HepG2 (cell line): Measurements from ENCODE around the gene SOCS1. TPM values are rescaled to one million over a fixed set of nuclear protein-coding genes. Genes with fewer than 3 reads are reported as not detected.

ENCODE experiments used
- CREB1 ChIP-seq, 2 experiments: fragments of 450-650 bp in 1 of 2; IDR thresholded peaks; 2 replicates each; pipeline ENCODE4 v1.6.1; 2016 to 2017; ENCODE audit warnings: control low read depth in 1 of 2, mild to moderate bottlenecking in 1 of 2, missing compliant biosample characterization in 1 of 2, missing genetic modification characterization in 1 of 2
- FOXK1 ChIP-seq: sonication (generic); formaldehyde crosslinking; IDR thresholded peaks from 2 replicates; pipeline ENCODE4 v1.4.0; 2020; ENCODE audit warnings: low read depth, missing genetic modification reagents, borderline replicate concordance
- GPN1 ChIP-seq: sonication (generic); formaldehyde crosslinking; IDR thresholded peaks from 2 replicates; pipeline ENCODE4 v1.5.1; 2020; ENCODE audit warnings: missing genetic modification reagents, borderline replicate concordance
- KAT8 ChIP-seq: IDR thresholded peaks from 2 replicates; pipeline ENCODE4 v1.6.1; 2016; ENCODE audit warnings: missing genetic modification reagents, missing compliant biosample characterization
- MAFF ChIP-seq: IDR thresholded peaks from 2 replicates; pipeline ENCODE4 v1.6.1; 2011; ENCODE audit warnings: low read depth, low read length, improper control_type of control experiment
- MXD4 ChIP-seq: IDR thresholded peaks from 2 replicates; pipeline ENCODE4 v1.6.1; 2016; ENCODE audit warnings: mild to moderate bottlenecking, missing biosample characterization, missing genetic modification reagents
- SRSF9 ChIP-seq: fragments of 200-400 bp; formaldehyde crosslinking; IDR thresholded peaks from 2 replicates; pipeline ENCODE4 v1.6.1; 2018; ENCODE audit warnings: borderline replicate concordance, mild to moderate bottlenecking, low read depth, low read length; ENCODE audit not compliant: insufficient read depth, poor library complexity, severe bottlenecking
- TRIM22 ChIP-seq: fragments of 450-650 bp; IDR thresholded peaks from 2 replicates; pipeline ENCODE4 v1.6.1; 2017
- ZNF280D ChIP-seq: sonication (generic); formaldehyde crosslinking; IDR thresholded peaks from 2 replicates; pipeline ENCODE4 v1.5.1; 2020; ENCODE audit warnings: mild to moderate bottlenecking, missing genetic modification reagents
- ZNF547 ChIP-seq: sonication (generic); formaldehyde crosslinking; IDR thresholded peaks from 2 replicates; pipeline ENCODE4 v1.5.1; 2020; ENCODE audit warnings: mild to moderate bottlenecking, missing genetic modification reagents
- ZSCAN5A ChIP-seq: sonication (generic); formaldehyde crosslinking; IDR thresholded peaks from 2 replicates; pipeline ENCODE4 v1.8.0; 2022; ENCODE audit warnings: mild to moderate bottlenecking, missing genetic modification reagents, borderline replicate concordance
- ZZZ3 ChIP-seq: sonication (generic); formaldehyde crosslinking; IDR thresholded peaks from 2 replicates; pipeline ENCODE4 v1.4.0; 2020; ENCODE audit warnings: missing genetic modification reagents, mild to moderate bottlenecking, borderline replicate concordance
- polyA plus RNA-seq, 8 experiments: library from polyadenylated mRNA; depleted of rRNA in 3 of 8; stranded (reverse) in 7 of 8; unstranded in 1 of 8; fragments of >200 nt; fragmentation: Illumina TruSeq in 4 of 8; extraction: Trizol in 4 of 8; gene quantifications; 2 replicates each; pipeline versions ENCODE4 v1.2.1 to v1.2.3, GENCODE V29; 2011 to 2016; ENCODE audit warnings: low read depth in 4 of 8, missing spikeins in 1 of 8, mixed read lengths in 1 of 8; ENCODE audit not compliant: insufficient read depth in 1 of 8
- total RNA-seq, 5 experiments: library from RNA; depleted of rRNA; stranded (reverse); fragments of >200 nt; fragmentation: Illumina TruSeq; extraction: Trizol; gene quantifications; 2 replicates each; pipeline ENCODE4 v1.2.3, GENCODE V29; 2016; ENCODE audit warnings: low read depth in 1 of 5
- TF ChIP-seq, protein P1 (sequence below): sonication (generic); formaldehyde crosslinking; IDR thresholded peaks from 2 replicates; pipeline ENCODE4 v1.4.0; 2020; ENCODE audit warnings: missing genetic modification reagents
- TF ChIP-seq, protein P2 (sequence below): sonication (generic); formaldehyde crosslinking; IDR thresholded peaks from 2 replicates; pipeline ENCODE4 v1.4.0; 2020; ENCODE audit warnings: missing genetic modification reagents, mild to moderate bottlenecking, borderline replicate concordance

Gene SOCS1
- total and polyA plus RNA-seq, 2 of the 13 experiments (the other 11 are each of a cell fraction or from before 2014, with no cell fraction given): 5.3 to 6.3 TPM

GRCh38 chr16:11258553-11259492, 2.8 kb upstream of the SOCS1 start (continued):
- TF ChIP-seq, protein P1, sequence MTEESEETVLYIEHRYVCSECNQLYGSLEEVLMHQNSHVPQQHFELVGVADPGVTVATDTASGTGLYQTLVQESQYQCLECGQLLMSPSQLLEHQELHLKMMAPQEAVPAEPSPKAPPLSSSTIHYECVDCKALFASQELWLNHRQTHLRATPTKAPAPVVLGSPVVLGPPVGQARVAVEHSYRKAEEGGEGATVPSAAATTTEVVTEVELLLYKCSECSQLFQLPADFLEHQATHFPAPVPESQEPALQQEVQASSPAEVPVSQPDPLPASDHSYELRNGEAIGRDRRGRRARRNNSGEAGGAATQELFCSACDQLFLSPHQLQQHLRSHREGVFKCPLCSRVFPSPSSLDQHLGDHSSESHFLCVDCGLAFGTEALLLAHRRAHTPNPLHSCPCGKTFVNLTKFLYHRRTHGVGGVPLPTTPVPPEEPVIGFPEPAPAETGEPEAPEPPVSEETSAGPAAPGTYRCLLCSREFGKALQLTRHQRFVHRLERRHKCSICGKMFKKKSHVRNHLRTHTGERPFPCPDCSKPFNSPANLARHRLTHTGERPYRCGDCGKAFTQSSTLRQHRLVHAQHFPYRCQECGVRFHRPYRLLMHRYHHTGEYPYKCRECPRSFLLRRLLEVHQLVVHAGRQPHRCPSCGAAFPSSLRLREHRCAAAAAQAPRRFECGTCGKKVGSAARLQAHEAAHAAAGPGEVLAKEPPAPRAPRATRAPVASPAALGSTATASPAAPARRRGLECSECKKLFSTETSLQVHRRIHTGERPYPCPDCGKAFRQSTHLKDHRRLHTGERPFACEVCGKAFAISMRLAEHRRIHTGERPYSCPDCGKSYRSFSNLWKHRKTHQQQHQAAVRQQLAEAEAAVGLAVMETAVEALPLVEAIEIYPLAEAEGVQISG (CRISPR knock-in tag): peak; percentile 47
- TF ChIP-seq KAT8 (no peak), FOXK1 (0 out of 2 replicates have a peak, but pooled peaks have one; percentile 28), MAFF (no peak), ZNF547 (CRISPR knock-in tag) (no peak; the same call in 1 of the 2 replicates), ZSCAN5A (CRISPR knock-in tag) (no peak), SRSF9 (no peak), CREB1 (IDR thresholded peaks at IDR 0.05) (no peak), CREB1 (CRISPR knock-in tag; IDR thresholded peaks at IDR 0.05) (no peak), TRIM22 (no peak), MXD4 (CRISPR knock-in tag) (0 out of 2 replicates have a peak, but pooled peaks have one; percentile 28), ZNF280D (CRISPR knock-in tag) (no peak), ZZZ3 (CRISPR knock-in tag) (no peak), GPN1 (CRISPR knock-in tag) (no peak)
- TF ChIP-seq, protein P2, sequence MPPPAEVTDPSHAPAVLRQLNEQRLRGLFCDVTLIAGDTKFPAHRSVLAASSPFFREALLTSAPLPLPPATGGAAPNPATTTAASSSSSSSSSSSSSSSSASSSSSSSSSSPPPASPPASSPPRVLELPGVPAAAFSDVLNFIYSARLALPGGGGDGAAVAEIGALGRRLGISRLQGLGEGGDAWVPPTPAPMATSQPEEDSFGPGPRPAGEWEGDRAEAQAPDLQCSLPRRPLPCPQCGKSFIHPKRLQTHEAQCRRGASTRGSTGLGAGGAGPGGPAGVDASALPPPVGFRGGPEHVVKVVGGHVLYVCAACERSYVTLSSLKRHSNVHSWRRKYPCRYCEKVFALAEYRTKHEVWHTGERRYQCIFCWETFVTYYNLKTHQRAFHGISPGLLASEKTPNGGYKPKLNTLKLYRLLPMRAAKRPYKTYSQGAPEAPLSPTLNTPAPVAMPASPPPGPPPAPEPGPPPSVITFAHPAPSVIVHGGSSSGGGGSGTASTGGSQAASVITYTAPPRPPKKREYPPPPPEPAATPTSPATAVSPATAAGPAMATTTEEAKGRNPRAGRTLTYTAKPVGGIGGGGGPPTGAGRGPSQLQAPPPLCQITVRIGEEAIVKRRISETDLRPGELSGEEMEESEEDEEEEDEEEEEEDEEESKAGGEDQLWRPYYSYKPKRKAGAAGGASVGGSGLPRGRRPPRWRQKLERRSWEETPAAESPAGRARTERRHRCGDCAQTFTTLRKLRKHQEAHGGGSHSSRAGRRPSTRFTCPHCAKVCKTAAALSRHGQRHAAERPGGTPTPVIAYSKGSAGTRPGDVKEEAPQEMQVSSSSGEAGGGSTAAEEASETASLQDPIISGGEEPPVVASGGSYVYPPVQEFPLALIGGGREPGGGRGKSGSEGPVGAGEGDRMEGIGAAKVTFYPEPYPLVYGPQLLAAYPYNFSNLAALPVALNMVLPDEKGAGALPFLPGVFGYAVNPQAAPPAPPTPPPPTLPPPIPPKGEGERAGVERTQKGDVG (CRISPR knock-in tag): peak; percentile 20; the same call in 1 of the 2 replicates
